ENCODE measurements around the gene DYRK2. TPM values are rescaled to one million over a fixed set of nuclear protein-coding genes. Genes with fewer than 3 reads are reported as not detected.
A peak's percentile ranks its signal among the peaks of the same experiment; 100 is the strongest.

DYRK2 gene
- polyA plus RNA-seq, 3 donors: 7.5 to 12.5 (median 9.7) TPM

DNA sequence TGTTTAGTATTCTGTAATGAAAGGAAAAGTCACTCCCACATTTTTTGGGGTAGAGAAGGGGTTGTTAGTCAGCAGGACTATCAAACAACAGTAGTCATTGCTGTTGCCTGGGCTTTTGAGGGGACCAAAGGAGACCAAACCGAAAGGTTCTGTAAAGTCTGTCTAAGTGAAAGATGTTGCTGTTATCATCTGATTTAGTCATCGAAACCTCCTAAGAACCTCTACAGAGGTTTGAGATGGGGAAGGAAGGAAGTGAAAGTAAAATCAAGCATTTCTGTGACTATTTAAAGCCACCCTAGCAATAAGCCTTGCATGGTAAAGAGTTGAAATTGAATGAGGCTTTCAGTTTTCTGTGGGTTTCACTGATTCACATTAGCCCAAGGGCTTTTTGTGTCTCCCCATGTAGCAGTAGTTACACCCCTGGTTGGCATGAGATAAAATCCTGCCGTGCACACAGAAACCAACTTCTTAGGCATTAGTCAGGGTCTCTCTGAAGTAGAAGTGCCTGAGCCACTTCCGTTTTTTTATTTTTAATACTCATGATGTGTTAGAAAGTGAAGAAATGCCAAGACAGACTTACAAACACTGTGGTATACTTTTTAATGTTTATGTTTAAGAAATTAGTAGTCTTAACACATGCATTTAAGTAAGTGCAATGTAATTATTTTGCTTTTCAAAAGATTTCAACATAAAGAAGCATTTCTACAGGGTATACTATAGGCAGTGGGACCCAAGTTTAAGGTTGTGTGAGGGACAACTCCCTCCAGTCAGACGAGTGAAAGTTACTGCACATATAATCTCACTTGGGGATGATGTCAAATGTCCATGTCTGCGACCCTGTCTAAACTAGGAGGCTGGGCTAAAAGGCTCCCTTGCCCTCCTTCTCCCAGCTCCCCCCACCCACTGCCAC is 50.4 kb downstream of the DYRK2 start:
- H3K4me3 ChIP-seq (replicated peaks in 1 of 3; ENCODE audit: low read depth in 2 of 3, low read length in 3 of 3): peak overlapping the region; percentile 41 to 97 (median 78)
- no peaks in the 10 kb centered on the region for H3K36me3 ChIP-seq (replicated peaks in 1 of 2; ENCODE audit: control insufficient read depth in 1 of 2, insufficient read depth in 2 of 2, low read length in 2 of 2)
- H3K27me3 Mint-ChIP-seq (ENCODE audit: low read depth in 3 of 3): peaks cover under 1 to 8% (median 2%) of the 10 kb centered on the region in 3 donors
- peak overlapping the region; percentile 74 to 92 (median 89) for H3K27ac Mint-ChIP-seq
- peak overlapping the region; percentile 77 for H3K4me2 ChIP-seq (replicated peaks; ENCODE audit: extremely low read depth, low read length, poor library complexity, severe bottlenecking)
- DNase-seq: peak; percentile 59 to 78 (median 71)
- peaks cover 17 to 20% of the 10 kb centered on the region in 2 donors for H3K4me1 ChIP-seq (ENCODE audit: control insufficient read depth in 1 of 2, insufficient read depth in 2 of 2, low read length in 2 of 2)
- H3K4me3 Mint-ChIP-seq: peak overlapping the region; percentile 63 to 83
- TF ChIP-seq, protein P1, sequence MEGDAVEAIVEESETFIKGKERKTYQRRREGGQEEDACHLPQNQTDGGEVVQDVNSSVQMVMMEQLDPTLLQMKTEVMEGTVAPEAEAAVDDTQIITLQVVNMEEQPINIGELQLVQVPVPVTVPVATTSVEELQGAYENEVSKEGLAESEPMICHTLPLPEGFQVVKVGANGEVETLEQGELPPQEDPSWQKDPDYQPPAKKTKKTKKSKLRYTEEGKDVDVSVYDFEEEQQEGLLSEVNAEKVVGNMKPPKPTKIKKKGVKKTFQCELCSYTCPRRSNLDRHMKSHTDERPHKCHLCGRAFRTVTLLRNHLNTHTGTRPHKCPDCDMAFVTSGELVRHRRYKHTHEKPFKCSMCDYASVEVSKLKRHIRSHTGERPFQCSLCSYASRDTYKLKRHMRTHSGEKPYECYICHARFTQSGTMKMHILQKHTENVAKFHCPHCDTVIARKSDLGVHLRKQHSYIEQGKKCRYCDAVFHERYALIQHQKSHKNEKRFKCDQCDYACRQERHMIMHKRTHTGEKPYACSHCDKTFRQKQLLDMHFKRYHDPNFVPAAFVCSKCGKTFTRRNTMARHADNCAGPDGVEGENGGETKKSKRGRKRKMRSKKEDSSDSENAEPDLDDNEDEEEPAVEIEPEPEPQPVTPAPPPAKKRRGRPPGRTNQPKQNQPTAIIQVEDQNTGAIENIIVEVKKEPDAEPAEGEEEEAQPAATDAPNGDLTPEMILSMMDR (IDR thresholded peaks at IDR 0.05): no peak
- no CpG with 5 or more reads among the region's 6 CpGs for WGBS (ENCODE audit: insufficient coverage)
- H3K27ac ChIP-seq (ENCODE audit: low read depth in 1 of 2, low read length in 2 of 2): peak overlapping the region; percentile 51 to 88
- intact Hi-C loops (cut with micrococcal nuclease): no loop called here
- H3K9ac ChIP-seq (ENCODE audit: insufficient read depth, low read length, poor library complexity, severe bottlenecking): peak overlapping the region; percentile 57
- peaks cover 19% of the 10 kb centered on the region for H3K4me1 Mint-ChIP-seq
- no peaks in the 10 kb centered on the region for H3K36me3 Mint-ChIP-seq
- no peaks in the 10 kb centered on the region for H3K9me3 ChIP-seq (replicated peaks in 1 of 2; ENCODE audit: control insufficient read depth in 1 of 2, insufficient read depth in 1 of 2, low read length in 2 of 2)
- peaks cover 0 to 2% (median 0%) of the 10 kb centered on the region in 7 donors for H3K9me3 Mint-ChIP-seq
- no peaks in the 10 kb centered on the region for H3K27me3 ChIP-seq (ENCODE audit: control insufficient read depth in 2 of 2, insufficient read depth in 2 of 2, low read length in 2 of 2)
- H3K79me2 ChIP-seq (ENCODE audit: insufficient read depth, low read length): no peaks in the 10 kb centered on the region
- no peaks in the 10 kb centered on the region for H4K20me1 ChIP-seq (ENCODE audit: insufficient read depth, low read length)
- peak overlapping the region; percentile 69 for H2AFZ ChIP-seq (ENCODE audit: insufficient read depth, low read depth, low read length, poor library complexity, severe bottlenecking)

DNA sequence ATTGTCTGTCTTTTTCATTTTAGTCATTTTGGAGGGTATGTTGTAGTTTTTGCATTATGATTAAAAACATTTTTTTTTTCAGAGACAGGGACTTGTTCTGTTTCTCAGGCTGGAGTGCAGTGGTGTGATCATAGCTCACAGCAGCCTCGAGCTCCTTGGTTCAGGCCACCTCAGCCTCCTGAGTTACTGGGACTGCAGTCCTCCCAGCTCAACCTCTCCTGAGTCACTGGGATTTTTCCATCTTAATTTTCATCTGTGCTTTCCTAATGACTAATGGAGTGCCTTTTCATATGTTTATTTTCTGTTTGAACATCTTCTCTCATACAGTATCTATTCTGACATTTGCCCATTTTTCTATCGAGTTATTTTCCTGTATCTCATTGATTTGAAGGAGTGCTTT is 52.6 kb downstream of the DYRK2 start:
- no peaks in the 10 kb centered on the region for H3K9me3 ChIP-seq (replicated peaks in 1 of 2; ENCODE audit: control insufficient read depth in 1 of 2, insufficient read depth in 1 of 2, low read length in 2 of 2)
- no peak overlapping the region for H2AFZ ChIP-seq (ENCODE audit: insufficient read depth, low read depth, low read length, poor library complexity, severe bottlenecking)
- H3K27ac ChIP-seq (ENCODE audit: low read depth in 1 of 2, low read length in 2 of 2): no peak overlapping the region
- H3K4me3 ChIP-seq (replicated peaks in 1 of 3; ENCODE audit: low read depth in 2 of 3, low read length in 3 of 3): no peak overlapping the region
- Mint-ChIP-seq H3K9me3 (no peaks in the 10 kb centered on the region), H3K27ac (no peak overlapping the region), H3K4me1 (peaks cover 19% of the 10 kb centered on the region), H3K36me3 (no peaks in the 10 kb centered on the region), H3K4me3 (no peak overlapping the region), H3K27me3 (ENCODE audit: low read depth in 3 of 3) (peaks cover 0 to 9% (median 6%) of the 10 kb centered on the region in 3 donors)
- WGBS (ENCODE audit: insufficient coverage): 100% methylated on average over 1 of the region's 2 CpGs
- no peaks in the 10 kb centered on the region for H3K36me3 ChIP-seq (replicated peaks in 1 of 2; ENCODE audit: control insufficient read depth in 1 of 2, insufficient read depth in 2 of 2, low read length in 2 of 2)
- no peak overlapping the region for H3K9ac ChIP-seq (ENCODE audit: insufficient read depth, low read length, poor library complexity, severe bottlenecking)
- H3K79me2 ChIP-seq (ENCODE audit: insufficient read depth, low read length): no peaks in the 10 kb centered on the region
- DNase-seq: no peak
- peaks cover 17 to 20% of the 10 kb centered on the region in 2 donors for H3K4me1 ChIP-seq (ENCODE audit: control insufficient read depth in 1 of 2, insufficient read depth in 2 of 2, low read length in 2 of 2)
- peaks cover 0 to 3% of the 10 kb centered on the region in 2 donors for H3K27me3 ChIP-seq (ENCODE audit: control insufficient read depth in 2 of 2, insufficient read depth in 2 of 2, low read length in 2 of 2)
- intact Hi-C loops (cut with micrococcal nuclease): no loop called here
- TF ChIP-seq, protein P1 (IDR thresholded peaks at IDR 0.05): no peak
- no peaks in the 10 kb centered on the region for H4K20me1 ChIP-seq (ENCODE audit: insufficient read depth, low read length)
- H3K4me2 ChIP-seq (replicated peaks; ENCODE audit: extremely low read depth, low read length, poor library complexity, severe bottlenecking): no peak overlapping the region

All from CD14-positive monocyte (primary cell).